Neuronal stem cell (in vitro differentiated cells): ENCODE results near the gene RNF4.
A peak's percentile ranks its signal among the peaks of the same experiment; 100 is the strongest.

Experiments used
- DNase-seq: peaks from one replicate; pipeline ENCODE4 v3.0.0-alpha.2; 2013; ENCODE audit warnings: low spot score
- H2AFZ ChIP-seq: one replicate; pipeline ENCODE4 v1.6.1; 2013; ENCODE audit warnings: mild to moderate bottlenecking, low read length, inconsistent platforms
- H2AK5ac ChIP-seq: 2 replicates; pipeline ENCODE4 v1.6.1; 2013; ENCODE audit warnings: low read depth, mild to moderate bottlenecking, inconsistent platforms, low read length, moderate library complexity, mixed read lengths
- H2BK120ac ChIP-seq: 2 replicates; pipeline ENCODE4 v1.6.1; 2013; ENCODE audit warnings: low read depth, mild to moderate bottlenecking, inconsistent platforms, low read length, moderate library complexity, mixed read lengths
- H2BK12ac ChIP-seq: one replicate; pipeline ENCODE4 v1.6.1; 2013; ENCODE audit warnings: low read length, inconsistent platforms
- H2BK15ac ChIP-seq: 2 replicates; pipeline ENCODE4 v1.6.1; 2013; ENCODE audit warnings: mild to moderate bottlenecking, low read length, inconsistent platforms, mixed read lengths
- H2BK5ac ChIP-seq: one replicate; pipeline ENCODE4 v1.6.1; 2013; ENCODE audit warnings: inconsistent platforms, mild to moderate bottlenecking, low read length, moderate library complexity
- H3K14ac ChIP-seq: one replicate; pipeline ENCODE4 v1.6.1; 2013; ENCODE audit warnings: low read length, inconsistent platforms
- H3K18ac ChIP-seq: 2 replicates; pipeline ENCODE4 v1.6.1; 2013; ENCODE audit warnings: low read length, inconsistent platforms
- H3K23ac ChIP-seq: 2 replicates; pipeline ENCODE4 v1.6.1; 2013; ENCODE audit warnings: low read depth, mild to moderate bottlenecking, mixed read lengths, low read length, inconsistent platforms; ENCODE audit not compliant: poor library complexity
- H3K27ac ChIP-seq: replicated peaks from 3 replicates; pipeline ENCODE4 v1.5.1; 2013; ENCODE audit warnings: low read length, inconsistent platforms
- H3K27me3 ChIP-seq, 3 experiments: 2 replicates each; pipeline ENCODE4 v1.6.1; 2013; ENCODE audit warnings: low read length in 3 of 3, mild to moderate bottlenecking in 2 of 3, inconsistent platforms in 1 of 3, low read depth in 1 of 3, mixed read lengths in 1 of 3, moderate library complexity in 1 of 3; ENCODE audit not compliant: control insufficient read depth in 3 of 3, insufficient read depth in 3 of 3
- H3K36me3 ChIP-seq, 2 donors: replicated peaks in 1 of 2; 2 replicates each; pipeline ENCODE4 v1.6.1; 2013; ENCODE audit warnings: low read length in 2 of 2; ENCODE audit not compliant: control insufficient read depth in 2 of 2, insufficient read depth in 2 of 2
- H3K4ac ChIP-seq: 2 replicates; pipeline ENCODE4 v1.6.1; 2013; ENCODE audit warnings: inconsistent platforms, mild to moderate bottlenecking, low read length, moderate library complexity
- H3K4me1 ChIP-seq, 2 donors: 1 replicate in 1 of 2; 2 replicates in 1 of 2; pipeline ENCODE4 v1.6.1; 2013; ENCODE audit warnings: low read length in 2 of 2, low read depth in 1 of 2; ENCODE audit not compliant: control insufficient read depth in 2 of 2, insufficient read depth in 1 of 2
- H3K4me2 ChIP-seq: one replicate; pipeline ENCODE4 v1.6.1; 2013; ENCODE audit warnings: mild to moderate bottlenecking, low read length, inconsistent platforms; ENCODE audit not compliant: insufficient read depth, poor library complexity, severe bottlenecking
- H3K4me3 ChIP-seq, 2 donors: 2 replicates each; pipeline ENCODE4 v1.5.1; 2013; ENCODE audit warnings: low read length in 2 of 2, mild to moderate bottlenecking in 2 of 2, inconsistent platforms in 1 of 2, moderate library complexity in 1 of 2
- H3K79me1 ChIP-seq: one replicate; pipeline ENCODE4 v1.6.1; 2013; ENCODE audit warnings: low read depth, mild to moderate bottlenecking, inconsistent platforms, low read length, moderate library complexity
- H3K9ac ChIP-seq: one replicate; pipeline ENCODE4 v1.6.1; 2013; ENCODE audit warnings: mild to moderate bottlenecking, low read depth, low read length, inconsistent platforms; ENCODE audit not compliant: poor library complexity
- H3K9me3 ChIP-seq, 2 donors: replicated peaks in 1 of 2; 2 replicates each; pipeline versions ENCODE3 to v1.6.1; 2013; ENCODE audit warnings: low read length in 2 of 2, mild to moderate bottlenecking in 2 of 2, inconsistent platforms in 1 of 2, low read depth in 1 of 2, mixed read lengths in 1 of 2, moderate library complexity in 1 of 2; ENCODE audit not compliant: control insufficient read depth in 2 of 2, insufficient read depth in 1 of 2
- H4K8ac ChIP-seq: one replicate; pipeline ENCODE4 v1.6.1; 2013; ENCODE audit warnings: low read depth, mild to moderate bottlenecking, inconsistent platforms, low read length, moderate library complexity
- H4K91ac ChIP-seq: one replicate; pipeline ENCODE4 v1.6.1; 2013; ENCODE audit warnings: low read length, low read depth, mild to moderate bottlenecking, inconsistent platforms; ENCODE audit not compliant: poor library complexity
- WGBS, 2 donors: extraction: QIAGEN DNeasy Blood & Tissue Kit; methylation state at CpG; one replicate each; pipeline ENCODE4 v1.1.7; 2013; ENCODE audit warnings: missing lambda C conversion rate in 2 of 2, mixed read lengths in 1 of 2; ENCODE audit not compliant: insufficient read length in 2 of 2, insufficient replicate concordance in 1 of 2; ENCODE audit errors: extremely low coverage in 2 of 2; 5-methylcytosine and 5-hydroxymethylcytosine counted together

Gene RNF4

DNA sequence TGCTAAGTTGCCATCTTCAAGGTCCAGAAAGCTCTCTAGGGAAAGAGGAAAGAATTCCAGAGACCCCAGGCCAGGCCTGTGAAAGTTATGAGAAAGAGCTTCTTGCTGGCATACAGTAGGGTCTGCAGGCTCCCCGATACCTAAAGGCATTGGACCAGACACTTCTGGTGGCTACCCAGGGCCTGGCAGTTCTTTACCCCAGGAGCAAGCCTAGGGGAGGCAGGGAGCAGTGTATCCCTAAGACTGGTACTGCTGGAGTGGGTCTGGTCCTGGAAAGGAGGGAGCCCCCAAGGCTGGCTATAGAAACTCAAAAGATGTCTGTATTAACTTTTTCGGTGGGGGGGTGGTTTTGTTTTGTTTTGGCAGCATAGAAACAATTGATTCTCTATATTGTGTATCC lies 47.7 kb downstream of the RNF4 start:
- Histone ChIP-seq H3K4me1 (no peaks in the 10 kb centered on the region), H4K8ac (no peak overlapping the region), H3K36me3 (peaks cover 34 to 62% of the 10 kb centered on the region in 2 donors)

DNA sequence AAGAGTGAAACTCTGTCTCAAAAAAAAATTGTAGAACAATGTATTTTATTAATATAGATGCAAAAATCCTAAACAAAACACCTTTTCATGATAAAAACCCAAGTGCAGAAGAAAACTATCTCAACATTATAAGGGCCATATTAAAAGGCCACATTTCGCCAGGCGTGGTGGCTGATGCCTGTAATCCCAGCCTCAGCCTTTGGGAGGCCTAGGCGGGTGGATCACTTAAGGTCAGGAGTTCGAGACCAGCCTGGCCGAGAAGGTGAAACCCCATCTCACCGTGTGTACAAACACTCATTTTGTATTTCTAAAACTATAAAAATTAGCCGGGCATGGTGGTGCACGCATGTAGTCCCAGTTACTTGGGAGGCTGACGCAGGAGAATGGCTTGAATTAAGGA lies 57.7 kb downstream of the RNF4 start:
- Histone ChIP-seq H2AFZ (no peak overlapping the region), H3K4me3 (no peak overlapping the region)

More for the DNA sequence above, 47.7 kb downstream of the RNF4 start:
- H3K4ac ChIP-seq = no peak overlapping the region
- H4K91ac ChIP-seq = no peak overlapping the region
- no peaks in the 10 kb centered on the region for H3K27me3 ChIP-seq
- no peaks in the 10 kb centered on the region for H3K9me3 ChIP-seq
- no peak overlapping the region for H3K4me2 ChIP-seq
- H3K14ac ChIP-seq = no peak overlapping the region
- no peak overlapping the region for H2AFZ ChIP-seq
- H2BK5ac ChIP-seq = no peak overlapping the region
- H3K27ac ChIP-seq = no peak overlapping the region
- H2BK120ac ChIP-seq = no peak overlapping the region
- no peak overlapping the region for H2AK5ac ChIP-seq
- no peak overlapping the region for H2BK15ac ChIP-seq
- no peak overlapping the region for H3K4me3 ChIP-seq
- H3K79me1 ChIP-seq = no peaks in the 10 kb centered on the region
- WGBS, 2 donors = no CpG with 5 or more reads among the region's 2 CpGs
- H2BK12ac ChIP-seq = no peak overlapping the region
- H3K23ac ChIP-seq = no peak overlapping the region
- H3K18ac ChIP-seq = no peak overlapping the region
- no peak overlapping the region for H3K9ac ChIP-seq
- DNase-seq = no peak

GRCh38 chr4:2534904-2535375 lies 66.0 kb downstream of the RNF4 start:
- H3K4me2 ChIP-seq = peak overlapping the region; percentile 87
- H3K9me3 ChIP-seq = peaks cover 0 to 3% of the 10 kb centered on the region in 2 donors
- peak overlapping the region; percentile 90 to 96 for H3K4me3 ChIP-seq
- peak overlapping the region; percentile 89 for H3K27ac ChIP-seq
- H3K4me1 ChIP-seq = peaks cover 5 to 8% of the 10 kb centered on the region in 2 donors
- no peak overlapping the region for H3K4ac ChIP-seq
- no peaks in the 10 kb centered on the region for H3K27me3 ChIP-seq
- no CpG with 5 or more reads among the region's 5 CpGs for WGBS, 2 donors
- H3K9ac ChIP-seq = peak overlapping the region; percentile 98
- H2BK5ac ChIP-seq = peak overlapping the region; percentile 93
- peak overlapping the region; percentile 95 for H2AK5ac ChIP-seq
- H2AFZ ChIP-seq = peak overlapping the region; percentile 94
- no peak overlapping the region for H2BK15ac ChIP-seq
- H4K91ac ChIP-seq = no peak overlapping the region
- no peak overlapping the region for H4K8ac ChIP-seq
- peak overlapping the region; percentile 79 for H3K18ac ChIP-seq
- no peak overlapping the region for H2BK12ac ChIP-seq
- no peak overlapping the region for H3K14ac ChIP-seq
- peaks cover 0 to 14% of the 10 kb centered on the region in 2 donors for H3K36me3 ChIP-seq
- H3K23ac ChIP-seq = no peak overlapping the region
- H3K79me1 ChIP-seq = peaks cover 7% of the 10 kb centered on the region
- H2BK120ac ChIP-seq = no peak overlapping the region
- no peak for DNase-seq

More for the DNA sequence above, 57.7 kb downstream of the RNF4 start:
- no peak overlapping the region for H3K9ac ChIP-seq
- DNase-seq = no peak
- no peak overlapping the region for H4K8ac ChIP-seq
- no peak overlapping the region for H2BK5ac ChIP-seq
- H2BK12ac ChIP-seq = no peak overlapping the region
- no peaks in the 10 kb centered on the region for H3K36me3 ChIP-seq
- no peaks in the 10 kb centered on the region for H3K27me3 ChIP-seq
- no peak overlapping the region for H2BK15ac ChIP-seq
- H3K9me3 ChIP-seq = no peaks in the 10 kb centered on the region
- H3K79me1 ChIP-seq = no peaks in the 10 kb centered on the region
- H3K4me2 ChIP-seq = no peak overlapping the region
- no peak overlapping the region for H2BK120ac ChIP-seq
- no peak overlapping the region for H3K23ac ChIP-seq
- no peak overlapping the region for H3K4ac ChIP-seq
- WGBS, 2 donors = no CpG with 5 or more reads among the region's 9 CpGs
- H3K14ac ChIP-seq = no peak overlapping the region
- H3K27ac ChIP-seq = no peak overlapping the region
- H3K4me1 ChIP-seq = no peaks in the 10 kb centered on the region
- H3K18ac ChIP-seq = no peak overlapping the region
- no peak overlapping the region for H4K91ac ChIP-seq
- H2AK5ac ChIP-seq = no peak overlapping the region

DNA sequence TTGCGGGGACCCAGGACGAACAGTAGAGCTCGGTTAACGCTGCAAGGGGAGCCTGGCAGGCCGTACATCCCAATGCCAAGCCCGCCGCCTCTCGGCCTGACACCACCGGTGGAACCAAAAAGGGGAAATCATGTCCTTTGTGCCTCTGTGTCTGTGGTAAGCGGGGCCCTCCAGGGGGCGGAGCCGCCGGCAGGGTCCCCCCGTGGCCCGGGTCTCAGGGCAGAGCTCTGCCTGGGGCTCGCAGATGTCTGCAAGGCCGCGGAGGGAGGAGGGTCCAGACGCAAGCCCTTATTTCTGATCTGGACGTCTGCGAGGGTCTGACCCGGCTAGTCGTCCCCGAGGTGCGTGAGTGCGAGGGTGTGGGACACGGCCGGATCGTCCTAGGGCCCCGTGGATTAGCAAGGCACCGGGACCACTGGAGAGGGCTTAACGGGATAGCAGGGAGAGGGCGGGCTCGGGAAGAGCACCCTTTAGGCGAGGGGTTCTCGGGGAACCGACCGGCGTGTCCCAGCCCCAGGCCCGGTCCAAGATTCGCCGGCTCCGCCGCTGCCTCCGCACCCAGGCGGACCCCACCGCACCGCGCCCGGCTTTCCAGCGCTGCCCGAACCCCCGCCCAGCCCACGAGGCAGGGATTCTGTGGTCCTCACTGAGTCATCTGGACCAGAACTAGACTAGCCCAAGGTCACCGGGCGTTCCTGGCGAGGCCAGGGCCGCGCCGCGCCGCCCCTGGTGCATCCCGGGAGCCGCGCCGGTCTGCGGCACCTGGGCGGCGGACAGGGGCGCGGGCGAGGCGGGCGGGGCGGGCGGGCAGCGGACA lies 66.7 kb downstream of the RNF4 start:
- peak; percentile 57 for DNase-seq
- Histone ChIP-seq H3K4me3 (peak overlapping the region; percentile 90 to 96), H2BK15ac (no peak overlapping the region), H4K91ac (no peak overlapping the region), H2BK12ac (no peak overlapping the region), H3K4ac (no peak overlapping the region), H3K36me3 (peaks cover 0 to 14% of the 10 kb centered on the region in 2 donors), H2AK5ac (peak overlapping the region; percentile 95), H2AFZ (peak overlapping the region; percentile 94), H3K79me1 (peaks cover 7% of the 10 kb centered on the region), H4K8ac (peak overlapping the region; percentile 52), H3K23ac (peak overlapping the region; percentile 58), H3K4me1 (peaks cover 5 to 8% of the 10 kb centered on the region in 2 donors), H3K4me2 (peak overlapping the region; percentile 87), H2BK120ac (no peak overlapping the region), H3K18ac (peak overlapping the region; percentile 99), H3K27me3 (no peaks in the 10 kb centered on the region), H3K14ac (peak overlapping the region; percentile 49), H3K9me3 (peaks cover 0 to 3% of the 10 kb centered on the region in 2 donors), H3K9ac (peak overlapping the region; percentile 98), H2BK5ac (peak overlapping the region; percentile 93), H3K27ac (peak overlapping the region; percentile 89)
- WGBS, 2 donors = no CpG with 5 or more reads among the region's 77 CpGs
